DND-41 (cell line): ENCODE measurements around the gene PFKFB2.

Experiments
- EZH2 ChIP-seq: IDR thresholded peaks from 3 replicates; pipeline ENCODE4 v1.6.1; 2012; ENCODE audit warnings: borderline replicate concordance, low read depth, mild to moderate bottlenecking, moderate library complexity, low read length, inconsistent platforms; ENCODE audit not compliant: severe bottlenecking
- TF ChIP-seq, protein P1 (sequence below): IDR thresholded peaks from 2 replicates; pipeline ENCODE4 v1.5.1; 2012; ENCODE audit warnings: borderline replicate concordance, low read length, moderate library complexity, mild to moderate bottlenecking; ENCODE audit not compliant: poor library complexity, severe bottlenecking; ENCODE audit errors: extremely low read depth

DNA sequence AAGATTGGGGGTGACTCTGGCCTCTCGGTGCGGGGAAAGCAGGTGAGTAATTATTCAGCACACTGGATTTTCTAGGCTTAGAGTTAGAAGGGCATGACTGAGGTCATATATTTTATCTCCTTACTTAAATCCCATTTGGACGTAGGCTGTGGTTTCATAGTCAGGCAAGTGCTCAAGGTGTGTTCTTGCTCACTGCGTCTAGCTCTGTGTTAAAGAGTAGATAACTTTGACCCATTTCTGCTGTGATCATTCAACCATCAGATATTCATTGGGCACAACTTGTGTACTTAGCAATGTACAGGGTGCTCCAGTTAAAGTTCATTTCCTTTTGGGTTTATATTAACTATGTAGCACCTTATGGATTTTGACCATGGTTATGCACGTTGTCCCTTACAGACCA lies 14.6 kb downstream of the PFKFB2 start:
- TF ChIP-seq, protein P1, sequence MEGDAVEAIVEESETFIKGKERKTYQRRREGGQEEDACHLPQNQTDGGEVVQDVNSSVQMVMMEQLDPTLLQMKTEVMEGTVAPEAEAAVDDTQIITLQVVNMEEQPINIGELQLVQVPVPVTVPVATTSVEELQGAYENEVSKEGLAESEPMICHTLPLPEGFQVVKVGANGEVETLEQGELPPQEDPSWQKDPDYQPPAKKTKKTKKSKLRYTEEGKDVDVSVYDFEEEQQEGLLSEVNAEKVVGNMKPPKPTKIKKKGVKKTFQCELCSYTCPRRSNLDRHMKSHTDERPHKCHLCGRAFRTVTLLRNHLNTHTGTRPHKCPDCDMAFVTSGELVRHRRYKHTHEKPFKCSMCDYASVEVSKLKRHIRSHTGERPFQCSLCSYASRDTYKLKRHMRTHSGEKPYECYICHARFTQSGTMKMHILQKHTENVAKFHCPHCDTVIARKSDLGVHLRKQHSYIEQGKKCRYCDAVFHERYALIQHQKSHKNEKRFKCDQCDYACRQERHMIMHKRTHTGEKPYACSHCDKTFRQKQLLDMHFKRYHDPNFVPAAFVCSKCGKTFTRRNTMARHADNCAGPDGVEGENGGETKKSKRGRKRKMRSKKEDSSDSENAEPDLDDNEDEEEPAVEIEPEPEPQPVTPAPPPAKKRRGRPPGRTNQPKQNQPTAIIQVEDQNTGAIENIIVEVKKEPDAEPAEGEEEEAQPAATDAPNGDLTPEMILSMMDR = no peak
- no peak for TF ChIP-seq EZH2
